HG03521 (cell line): ENCODE measurements around the gene SECTM1.
"Not testable (repeated sequence)": the region's sequence is repeated elsewhere in the genome, so short reads cannot be mapped to it uniquely, and the experiment has no call there.

Experiments used
- ATAC-seq: cut with Tn5 transposase; IDR thresholded peaks from one replicate; pipeline ENCODE4 v1.9.1; 2021; ENCODE audit warnings: mild to moderate bottlenecking, moderate library complexity; ENCODE audit not compliant: unreplicated experiment

The SECTM1 gene

DNA sequence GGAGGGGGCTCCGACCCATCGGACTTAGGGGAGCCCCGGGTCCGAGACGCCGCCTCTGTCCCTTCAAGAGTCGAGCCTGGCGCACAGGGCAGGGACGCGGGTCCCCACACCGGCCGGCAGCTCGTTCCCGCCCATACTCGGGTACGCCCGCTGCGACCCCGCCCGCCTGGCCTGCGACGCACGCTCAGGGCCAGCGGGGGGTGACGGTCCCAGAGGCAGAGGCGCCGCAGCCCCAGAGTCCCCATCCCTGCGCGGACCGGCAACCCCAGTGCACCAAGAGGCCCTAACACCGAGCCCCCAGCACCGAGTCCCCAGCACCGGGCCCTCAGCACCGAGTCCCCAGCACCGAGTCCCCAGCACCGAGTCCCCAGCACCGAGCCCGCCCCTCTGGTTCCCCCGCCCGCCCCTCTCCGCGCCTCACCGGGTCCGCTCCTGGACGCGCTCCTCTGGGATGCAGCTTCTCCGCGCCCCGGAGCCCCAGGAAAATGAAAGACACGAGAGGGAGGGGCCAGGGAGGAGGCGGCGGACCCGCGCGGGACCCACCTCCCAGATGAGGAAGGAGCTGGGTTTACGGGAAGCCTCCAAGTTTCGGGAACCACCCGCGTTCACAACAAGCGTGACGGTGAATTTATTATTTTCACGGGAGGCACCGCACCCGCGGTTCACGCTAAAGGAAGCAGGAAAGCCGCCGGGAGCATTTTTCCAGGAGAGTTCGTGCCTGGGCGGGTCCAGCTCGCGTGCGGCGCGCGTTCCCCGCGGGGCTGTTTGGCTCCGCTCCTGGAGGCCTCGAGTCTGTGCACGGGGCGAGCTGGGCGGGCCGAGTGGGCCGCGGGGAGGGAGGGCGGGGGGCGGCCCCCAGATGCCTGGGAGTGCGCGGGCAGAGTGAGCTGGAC, at the start of gene SECTM1:
TSS of gene SECTM1 (minus strand) at position 488 of the 893 bp plus-strand sequence. CDS start 6,526 bp downstream, outside the sequence.
- ATAC-seq: no peak

GRCh38 chr17:82382933-82383255, 49.3 kb upstream of the SECTM1 start:
- ATAC-seq: no peak

DNA sequence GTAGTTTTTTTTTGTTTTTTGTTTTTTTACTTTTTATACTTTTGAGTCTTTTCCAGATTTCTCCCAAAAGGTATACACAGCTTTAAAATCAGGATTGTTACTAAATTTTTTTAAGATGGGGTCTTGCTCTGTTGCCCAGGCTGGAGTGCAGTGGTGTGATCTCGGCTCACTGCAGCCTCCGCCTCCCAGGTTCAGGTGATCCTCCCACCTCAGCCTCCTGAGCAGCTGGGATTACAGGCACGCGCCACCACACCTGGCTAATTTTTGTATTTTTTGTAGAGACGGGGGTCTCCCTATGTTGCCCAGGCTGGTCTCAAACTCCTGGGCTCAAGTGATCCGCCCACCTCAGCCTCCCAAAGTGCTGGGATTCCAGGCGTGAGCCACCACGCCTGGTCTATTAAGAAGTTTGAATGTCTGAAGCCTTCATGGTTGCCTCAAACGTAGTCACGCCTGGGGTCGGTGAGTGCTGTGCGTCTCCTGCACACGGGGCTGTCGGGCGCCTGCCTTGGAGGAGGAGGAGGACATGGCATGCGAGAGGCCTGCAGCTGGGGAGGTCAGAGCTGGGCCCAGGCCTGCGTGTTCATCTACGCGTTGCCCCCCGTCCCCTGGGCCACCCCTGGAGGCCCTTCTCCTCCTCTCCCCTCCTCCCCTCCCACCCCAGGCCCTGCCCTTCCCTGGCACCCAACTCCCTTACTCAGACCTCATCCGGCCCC, 48.8 kb upstream of the SECTM1 start:
- ATAC-seq: not testable (repeated sequence)

DNA sequence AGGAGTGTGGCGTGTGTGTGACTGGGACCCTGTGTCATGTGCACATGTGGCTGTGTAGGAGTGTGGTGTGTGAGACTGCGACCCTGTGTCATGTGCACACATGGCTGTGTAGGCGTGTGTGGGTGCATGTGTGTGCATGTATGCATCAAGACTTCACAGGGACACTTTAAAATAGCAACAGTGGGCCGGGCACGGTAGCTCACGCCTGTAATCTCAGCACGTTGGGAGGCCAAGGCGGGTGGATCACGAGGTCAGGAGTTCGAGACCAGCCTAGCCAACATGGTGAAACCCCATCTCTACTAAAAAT, 48.1 kb upstream of the SECTM1 start:
- not testable (repeated sequence) for ATAC-seq

GRCh38 chr17:82380860-82381702, 47.5 kb upstream of the SECTM1 start:
- ATAC-seq: no peak

- no peak for ATAC-seq
These were observed 45.1 kb upstream of the SECTM1 start for GRCh38 chr17:82378741-82379021.

DNA sequence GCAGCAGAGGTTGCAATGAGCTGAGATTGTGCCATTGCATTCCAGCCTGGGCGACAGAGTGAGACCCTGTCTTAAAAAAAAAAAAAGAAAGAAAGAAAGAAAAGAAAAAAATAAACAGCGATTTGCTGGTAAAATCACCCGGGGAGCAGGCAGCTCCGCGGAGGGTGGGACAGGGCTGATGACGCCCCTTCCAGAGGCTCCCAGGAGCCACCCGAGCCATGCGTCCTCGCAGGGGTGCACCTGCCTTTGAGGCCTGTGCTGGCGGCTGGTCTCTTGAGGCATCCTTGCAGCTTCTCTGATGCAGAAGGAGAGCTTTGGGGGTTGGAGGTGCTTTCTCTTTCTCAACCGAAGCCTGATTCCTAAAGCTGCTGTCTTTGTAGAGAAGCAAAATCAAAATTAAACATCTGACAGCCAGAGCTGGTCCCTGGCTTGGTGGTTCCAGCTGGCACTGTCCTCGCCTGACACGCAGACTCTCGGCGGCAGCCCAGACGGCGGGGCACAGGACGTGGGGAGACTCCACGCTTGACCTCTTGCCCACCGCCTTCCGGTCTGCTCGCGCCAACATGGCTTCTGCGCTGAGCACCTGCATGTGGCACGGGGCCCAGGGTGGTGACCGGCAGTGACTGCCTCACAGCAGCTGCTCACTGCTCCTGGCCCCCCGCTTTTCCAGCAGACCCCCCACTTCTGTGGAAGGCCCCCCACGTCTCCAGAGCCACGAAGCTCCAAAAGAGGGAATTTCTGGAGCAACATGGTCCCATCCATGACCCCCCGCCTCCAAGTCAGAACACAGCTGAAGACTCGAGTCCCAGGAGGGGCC, 44.6 kb upstream of the SECTM1 start:
- ATAC-seq: no peak

DNA sequence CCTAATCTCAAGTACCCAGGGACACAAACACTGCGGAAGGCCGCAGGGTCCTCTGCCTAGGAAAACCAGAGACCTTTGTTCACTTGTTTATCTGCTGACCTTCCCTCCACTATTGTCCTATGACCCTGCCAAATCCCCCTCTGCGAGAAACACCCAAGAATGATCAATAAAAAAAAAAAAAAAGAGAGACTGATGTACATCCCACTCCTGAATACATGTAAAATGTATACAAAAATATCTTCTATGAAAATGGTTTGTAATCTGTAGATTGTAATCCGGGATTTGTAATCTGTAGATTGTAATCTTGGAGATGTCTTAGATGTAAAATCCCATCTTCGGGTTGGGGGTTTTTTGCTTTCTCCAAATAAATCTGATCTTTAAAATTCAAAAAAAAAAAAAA, 43.7 kb upstream of the SECTM1 start:
- ATAC-seq: not testable (repeated sequence)

DNA sequence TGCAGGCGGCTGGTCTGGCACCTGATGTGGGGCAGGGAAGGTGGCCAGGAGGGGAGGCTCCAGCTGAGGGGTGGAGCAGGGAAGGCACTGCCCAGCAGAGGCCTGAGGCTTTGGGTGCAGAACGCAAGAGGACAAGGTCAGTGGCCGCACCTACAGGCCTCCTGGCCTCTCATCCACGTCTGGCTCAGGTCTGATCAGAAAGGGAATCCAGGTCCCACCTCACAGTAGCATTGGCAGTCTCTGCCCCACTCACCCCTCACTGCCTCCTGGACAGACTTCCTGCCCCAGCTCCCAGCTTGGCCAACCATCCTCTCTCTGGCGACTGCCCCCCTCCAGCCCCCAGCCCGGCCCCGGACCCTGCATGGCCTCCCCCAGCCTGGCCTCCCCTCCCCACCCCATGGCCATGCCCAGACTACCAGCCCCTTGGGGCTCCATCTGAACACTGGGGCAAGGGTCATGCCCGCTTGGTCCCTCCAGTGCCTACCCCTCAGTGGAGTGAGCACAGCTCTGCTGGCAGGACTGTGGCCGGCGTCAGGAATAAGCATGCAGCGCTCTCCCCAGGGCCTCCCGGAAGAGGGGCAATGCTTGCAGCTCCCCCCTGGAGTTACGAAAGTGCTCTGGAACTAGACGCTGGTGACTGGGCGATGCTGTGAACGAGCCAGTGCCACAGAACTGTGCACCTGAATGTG, 42.6 kb upstream of the SECTM1 start:
- ATAC-seq: no peak

GRCh38 chr17:82375359-82376041, 41.9 kb upstream of the SECTM1 start:
- no peak for ATAC-seq

DNA sequence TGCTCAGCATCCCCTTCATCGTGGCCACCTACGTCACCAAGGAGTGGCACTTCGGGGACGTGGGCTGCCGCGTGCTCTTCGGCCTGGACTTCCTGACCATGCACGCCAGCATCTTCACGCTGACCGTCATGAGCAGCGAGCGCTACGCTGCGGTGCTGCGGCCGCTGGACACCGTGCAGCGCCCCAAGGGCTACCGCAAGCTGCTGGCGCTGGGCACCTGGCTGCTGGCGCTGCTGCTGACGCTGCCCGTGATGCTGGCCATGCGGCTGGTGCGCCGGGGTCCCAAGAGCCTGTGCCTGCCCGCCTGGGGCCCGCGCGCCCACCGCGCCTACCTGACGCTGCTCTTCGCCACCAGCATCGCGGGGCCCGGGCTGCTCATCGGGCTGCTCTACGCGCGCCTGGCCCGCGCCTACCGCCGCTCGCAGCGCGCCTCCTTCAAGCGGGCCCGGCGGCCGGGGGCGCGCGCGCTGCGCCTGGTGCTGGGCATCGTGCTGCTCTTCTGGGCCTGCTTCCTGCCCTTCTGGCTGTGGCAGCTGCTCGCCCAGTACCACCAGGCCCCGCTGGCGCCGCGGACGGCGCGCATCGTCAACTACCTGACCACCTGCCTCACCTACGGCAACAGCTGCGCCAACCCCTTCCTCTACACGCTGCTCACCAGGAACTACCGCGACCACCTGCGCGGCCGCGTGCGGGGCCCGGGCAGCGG, 41.2 kb upstream of the SECTM1 start:
- ATAC-seq: no peak

GRCh38 chr17:82373731-82374625, 40.4 kb upstream of the SECTM1 start:
- no peak for ATAC-seq

DNA sequence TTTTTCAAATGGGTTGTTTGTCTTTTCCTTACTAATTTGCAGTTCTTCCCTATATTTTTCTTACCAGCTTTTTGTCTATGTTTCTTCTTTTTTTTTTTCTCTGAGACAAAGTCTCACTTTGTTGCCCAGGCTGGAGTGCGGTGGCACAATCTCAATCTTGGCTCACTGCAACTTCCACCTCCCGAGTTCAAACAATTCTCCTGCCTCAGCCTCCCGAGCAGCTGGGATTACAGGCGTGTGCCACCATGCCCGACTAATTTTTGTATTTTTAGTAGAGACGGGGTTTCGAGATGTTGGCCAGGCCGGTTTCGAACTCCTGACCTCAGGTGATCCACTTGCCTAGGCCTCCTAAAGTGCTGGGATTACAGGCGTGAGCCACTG, 39.5 kb upstream of the SECTM1 start:
- ATAC-seq: not testable (repeated sequence)

- ATAC-seq: no peak
These were observed 38.9 kb upstream of the SECTM1 start for GRCh38 chr17:82372249-82373071.

DNA sequence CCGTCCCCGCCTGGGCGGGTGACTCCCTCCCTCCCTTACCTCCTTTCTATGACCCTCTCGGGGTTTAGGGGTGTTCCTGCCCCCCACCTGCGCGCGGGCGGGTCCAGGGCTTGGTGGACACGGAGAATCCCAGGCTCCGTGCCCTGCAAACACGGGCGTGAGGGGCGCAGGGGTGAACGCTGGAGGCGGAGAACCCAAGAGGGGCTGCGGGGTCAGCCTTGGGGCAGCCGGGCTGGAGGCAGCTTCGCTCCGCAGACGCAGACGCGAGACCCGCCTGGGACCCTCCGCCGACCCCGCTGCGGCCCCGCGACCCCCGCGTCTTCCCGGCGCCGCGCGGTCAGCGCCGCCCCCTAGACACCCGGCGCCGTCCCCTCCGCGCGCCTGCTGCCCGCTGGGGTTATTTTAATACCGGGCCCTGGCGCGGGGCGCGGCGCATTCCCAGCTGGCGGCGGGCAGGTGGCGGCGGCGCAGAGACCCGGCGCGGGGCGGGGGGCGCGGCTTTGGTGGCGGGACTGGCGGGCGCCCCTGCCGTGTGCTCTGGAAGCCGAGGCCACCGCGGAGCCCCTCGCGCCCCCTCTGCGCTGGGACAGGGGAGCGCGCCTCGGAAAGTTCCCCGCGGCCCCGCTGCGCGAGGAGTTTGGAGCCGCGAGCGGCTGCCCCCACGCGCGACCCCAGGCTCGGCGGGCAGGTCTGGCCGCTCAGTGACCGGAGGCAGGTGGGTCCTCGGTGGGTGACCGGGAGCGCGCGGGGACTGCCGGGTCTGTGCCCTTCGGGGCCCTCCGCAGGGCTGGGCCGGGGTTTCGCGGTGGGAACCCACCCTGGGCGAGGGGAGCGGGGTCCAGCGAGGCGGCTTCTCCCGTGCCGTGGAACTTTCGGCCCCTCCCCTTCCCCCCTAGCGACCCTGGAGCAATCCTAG, 38.0 kb upstream of the SECTM1 start, which contains the start of gene UTS2R:
TSS of gene UTS2R (plus strand) at position 433 of the 916 bp plus-strand sequence. CDS start 2,560 bp downstream, outside the sequence.
- no peak for ATAC-seq
